HG03460 (cell line): Measurements from ENCODE around the gene METTL22.

Experiments
- ATAC-seq: cut with Tn5 transposase; IDR thresholded peaks from one replicate; pipeline ENCODE4 v1.9.1; 2021; ENCODE audit not compliant: unreplicated experiment

METTL22 gene

GRCh38 chr16:8686879-8687278, 65.4 kb downstream of the METTL22 start:
- no peak for ATAC-seq

- ATAC-seq, result no peak
These were observed 68.2 kb downstream of the METTL22 start for GRCh38 chr16:8689686-8690085.

GRCh38 chr16:8691728-8692127, 70.2 kb downstream of the METTL22 start:
- no peak for ATAC-seq

- ATAC-seq, result no peak
These were observed 73.6 kb downstream of the METTL22 start for GRCh38 chr16:8694795-8695728.

GRCh38 chr16:8696880-8697279, 75.4 kb downstream of the METTL22 start:
- no peak for ATAC-seq

- ATAC-seq, result no peak
These were observed 76.5 kb downstream of the METTL22 start for GRCh38 chr16:8697965-8698364.
